CD4-positive, alpha-beta T cell treated with Interferon alpha-2 for 1 hour (primary cell): ENCODE results near the gene TMEM164.

ENCODE experiments used
- DNase-seq, 2 donors: peaks; one replicate each; pipeline ENCODE4 v3.0.0-alpha.2; 2020 to 2022

Gene TMEM164

GRCh38 chrX:110004215-110004614, 1.3 kb downstream of the TMEM164 start:
- DNase-seq: no peak

GRCh38 chrX:110004731-110005369, 1.9 kb downstream of the TMEM164 start:
- no peak for DNase-seq

- no peak for DNase-seq
Observed at GRCh38 chrX:110006161-110006560, 3.2 kb downstream of the TMEM164 start.

- DNase-seq: no peak
Observed at GRCh38 chrX:110006821-110007375, 4.0 kb downstream of the TMEM164 start.

GRCh38 chrX:110008011-110008635, 5.2 kb downstream of the TMEM164 start:
- no peak for DNase-seq

- no peak for DNase-seq
Observed at GRCh38 chrX:110012818-110013485, 10.0 kb downstream of the TMEM164 start.

GRCh38 chrX:110013968-110014367, 11.1 kb downstream of the TMEM164 start:
- no peak for DNase-seq

- DNase-seq: no peak
Observed at GRCh38 chrX:110015032-110015431, 12.1 kb downstream of the TMEM164 start.

GRCh38 chrX:110015915-110016314, 13.0 kb downstream of the TMEM164 start:
- DNase-seq: no peak

- DNase-seq: no peak
Observed at GRCh38 chrX:110020536-110020935, 17.6 kb downstream of the TMEM164 start.

- DNase-seq: no peak
Observed at GRCh38 chrX:110021258-110022022, 18.5 kb downstream of the TMEM164 start.

GRCh38 chrX:110022599-110023448, 19.9 kb downstream of the TMEM164 start:
- no peak for DNase-seq

- DNase-seq: no peak
Observed at GRCh38 chrX:110025395-110025794, 22.5 kb downstream of the TMEM164 start.

- DNase-seq: no peak
Observed at GRCh38 chrX:110026099-110026844, 23.4 kb downstream of the TMEM164 start.

- no peak for DNase-seq
Observed at GRCh38 chrX:110032534-110033147, 29.7 kb downstream of the TMEM164 start.

- DNase-seq: no peak
Observed at GRCh38 chrX:110034036-110034435, 31.1 kb downstream of the TMEM164 start.

GRCh38 chrX:110036162-110037033, 33.5 kb downstream of the TMEM164 start:
- DNase-seq: no peak

GRCh38 chrX:110037178-110037577, 34.3 kb downstream of the TMEM164 start:
- no peak for DNase-seq

GRCh38 chrX:110038900-110039299, 36.0 kb downstream of the TMEM164 start:
- DNase-seq: no peak

GRCh38 chrX:110041980-110042379, 39.1 kb downstream of the TMEM164 start:
- DNase-seq: no peak
